ENCODE measurements around the gene SAMD4B.
"Not testable (repeated sequence)": the region's sequence is repeated elsewhere in the genome, so short reads cannot be mapped to it uniquely, and the experiment has no call there.

The SAMD4B gene

DNA sequence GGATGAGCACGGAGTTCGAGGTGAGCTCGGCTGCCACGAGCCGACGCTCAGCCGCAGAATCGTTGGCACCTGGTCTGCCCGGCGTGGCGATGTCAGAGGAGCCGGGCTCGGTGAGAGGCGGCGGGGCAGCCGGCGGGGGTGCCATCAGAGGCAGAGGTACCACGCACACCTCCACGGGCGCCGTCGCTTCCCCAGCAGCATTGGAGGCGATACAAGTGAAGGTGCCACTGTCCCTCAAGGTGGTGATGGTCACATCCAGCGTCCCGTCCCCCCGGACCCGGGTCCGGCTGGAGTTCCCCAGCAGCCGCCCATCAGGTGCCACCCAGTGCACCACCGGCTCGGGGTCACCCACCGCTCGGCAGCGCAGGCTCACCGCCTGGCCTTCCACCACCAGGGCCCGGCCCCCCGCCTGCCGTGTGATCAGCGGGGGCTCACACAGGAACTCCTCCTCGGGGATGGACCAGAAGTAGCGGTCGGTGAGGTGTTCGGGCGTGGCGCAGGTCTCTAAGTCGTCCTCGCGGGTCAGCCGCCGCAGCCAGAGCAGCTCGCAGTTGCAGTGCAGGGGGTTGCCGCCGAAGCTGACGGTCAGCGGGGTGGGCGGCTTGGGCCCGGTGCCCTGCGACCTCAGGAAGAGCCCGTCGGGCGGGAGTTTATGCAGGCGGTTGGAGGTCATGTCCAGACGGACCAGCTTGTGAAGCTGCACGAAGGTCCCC lies 28.0 kb upstream of the SAMD4B start:
- DNase-seq = no peak

DNA sequence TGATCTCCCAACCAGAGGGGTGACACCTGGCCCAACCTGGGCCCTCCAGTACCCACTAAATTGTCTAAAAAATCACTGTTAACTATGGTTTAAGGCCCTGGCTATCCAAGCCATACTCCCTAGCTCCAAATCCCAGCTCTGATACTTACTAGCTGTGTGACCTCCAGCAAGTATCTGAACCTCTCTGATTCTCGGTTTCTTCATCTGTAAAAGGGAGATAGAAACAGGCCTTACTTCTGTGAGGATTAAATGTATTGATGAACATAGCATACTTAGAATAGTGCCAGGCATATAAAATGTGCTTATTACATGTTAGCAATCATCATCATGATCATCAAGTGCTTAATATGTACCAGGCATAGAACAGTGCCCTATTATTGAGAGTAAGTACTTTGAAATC lies 26.3 kb upstream of the SAMD4B start:
- no peak for DNase-seq

DNA sequence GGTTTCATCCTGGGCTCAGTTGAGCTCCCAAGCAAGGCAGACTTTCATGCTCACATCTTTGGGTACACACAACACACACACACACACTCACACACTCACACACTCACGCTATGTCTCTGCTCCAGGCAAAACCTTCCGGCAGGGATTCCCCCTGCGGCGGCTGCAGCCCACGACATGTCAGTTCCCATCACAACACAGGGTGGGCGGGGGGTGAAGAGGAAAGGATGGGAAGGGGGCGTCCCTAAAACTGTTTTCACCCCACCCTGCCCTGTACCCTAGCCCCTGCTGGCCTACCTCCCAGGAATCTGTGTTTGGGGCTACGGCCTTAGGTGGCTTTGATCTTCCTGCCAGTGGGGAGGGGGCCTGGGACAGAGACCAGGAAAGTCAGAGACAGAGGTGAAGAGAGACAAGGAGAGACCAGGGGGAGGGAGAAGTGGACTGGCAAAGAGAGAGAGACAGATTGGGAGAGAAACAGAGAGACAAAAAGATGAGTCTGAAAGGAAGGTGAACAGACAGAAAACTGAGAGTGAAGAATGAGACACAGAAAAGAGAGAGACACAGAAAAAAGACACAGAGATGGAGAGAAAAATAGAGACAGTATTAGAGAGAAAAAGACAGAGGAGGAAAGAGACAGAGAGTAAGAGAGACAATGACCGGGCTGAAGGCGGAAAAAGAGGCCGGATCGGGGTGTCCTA lies 25.4 kb upstream of the SAMD4B start:
- no peak for DNase-seq

DNA sequence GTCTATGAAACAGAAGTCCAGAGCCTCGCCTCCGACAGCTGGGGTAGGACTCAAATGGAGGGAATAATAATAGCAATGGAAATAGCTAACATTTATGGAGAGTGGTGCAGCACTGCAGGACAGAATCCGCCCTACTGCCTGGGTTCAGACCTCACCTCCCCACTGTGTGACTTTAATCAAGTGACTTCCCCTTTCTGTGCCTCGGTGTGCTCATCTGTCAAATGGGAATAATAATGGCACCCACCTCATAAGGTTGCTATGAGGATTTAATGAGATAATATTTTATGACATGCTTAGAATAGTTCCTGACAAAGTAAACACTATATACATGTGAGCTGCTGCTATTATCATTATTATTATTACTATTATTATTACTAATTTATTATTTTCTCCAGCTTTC lies 24.7 kb upstream of the SAMD4B start:
- DNase-seq = no peak

DNA sequence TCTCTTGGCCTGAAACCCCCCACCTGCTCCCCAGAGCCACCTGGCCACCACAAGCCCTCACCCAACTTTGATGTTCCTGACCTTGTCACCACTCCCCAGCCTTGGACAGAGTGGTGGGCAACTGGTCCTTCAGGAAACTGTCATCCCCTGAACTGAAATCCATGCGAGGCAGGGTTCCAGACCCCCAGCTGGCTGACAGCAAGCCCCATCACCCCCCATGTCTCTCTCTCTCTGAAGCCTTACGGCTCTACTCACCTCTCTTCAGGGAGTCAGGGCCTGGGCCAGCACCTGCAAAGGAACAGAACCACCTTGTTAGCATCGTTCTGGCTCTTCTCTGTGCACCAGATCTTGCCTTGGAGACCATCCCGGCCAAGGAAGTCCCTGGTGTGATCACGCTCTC lies 24.1 kb upstream of the SAMD4B start:
- no peak for DNase-seq

DNA sequence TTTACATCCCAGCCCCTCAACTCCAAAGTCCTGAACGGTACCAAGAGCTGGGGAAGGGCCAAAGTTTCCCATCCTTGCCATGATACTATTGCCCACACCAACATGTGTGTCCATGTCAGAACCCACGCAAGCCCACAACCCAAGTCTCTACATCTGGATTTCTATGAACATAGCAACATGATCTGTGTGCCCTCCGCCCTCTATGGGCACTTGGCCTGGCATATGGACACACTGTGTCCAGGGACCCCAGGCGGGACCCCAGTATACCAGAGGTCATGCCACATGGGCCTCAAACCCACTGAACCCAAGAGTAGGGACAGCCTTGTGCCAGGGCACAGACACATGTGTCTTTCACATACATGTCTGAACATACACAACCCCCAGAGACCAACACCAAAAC lies 23.5 kb upstream of the SAMD4B start:
- no peak for DNase-seq

DNA sequence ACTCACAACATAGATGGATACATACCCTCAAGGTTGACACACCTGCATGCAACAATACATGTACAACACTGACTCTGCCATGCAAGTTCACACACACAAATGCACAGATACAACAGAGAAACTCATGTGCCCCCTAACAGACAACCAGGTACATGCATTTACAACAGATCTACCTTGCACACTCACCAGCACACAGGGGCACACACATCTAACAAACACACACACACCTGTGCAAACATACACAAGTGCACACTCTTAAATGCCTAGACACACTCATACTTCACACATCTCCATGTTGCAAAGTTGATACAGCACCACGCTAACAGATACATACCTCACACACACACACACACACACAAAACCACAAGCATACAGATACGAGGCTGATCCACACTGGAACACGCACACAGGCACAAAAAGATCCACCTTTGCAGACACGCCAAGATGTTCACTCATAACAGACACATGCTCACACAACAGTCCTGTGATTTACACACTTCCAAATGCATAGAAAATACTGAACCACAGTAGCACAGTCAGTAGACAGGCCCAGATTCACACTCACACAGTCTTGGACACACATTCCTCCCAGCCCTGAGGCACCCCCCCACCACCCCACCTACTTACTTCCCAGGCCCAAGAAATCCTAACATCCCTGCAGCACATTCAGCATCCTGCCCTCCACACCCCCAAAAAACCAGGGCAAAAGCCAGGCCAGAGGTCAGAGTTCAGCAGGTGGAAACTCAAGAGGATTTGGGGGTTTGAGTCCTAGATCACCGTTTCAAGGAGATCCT lies 22.9 kb upstream of the SAMD4B start:
- DNase-seq = no peak

DNA sequence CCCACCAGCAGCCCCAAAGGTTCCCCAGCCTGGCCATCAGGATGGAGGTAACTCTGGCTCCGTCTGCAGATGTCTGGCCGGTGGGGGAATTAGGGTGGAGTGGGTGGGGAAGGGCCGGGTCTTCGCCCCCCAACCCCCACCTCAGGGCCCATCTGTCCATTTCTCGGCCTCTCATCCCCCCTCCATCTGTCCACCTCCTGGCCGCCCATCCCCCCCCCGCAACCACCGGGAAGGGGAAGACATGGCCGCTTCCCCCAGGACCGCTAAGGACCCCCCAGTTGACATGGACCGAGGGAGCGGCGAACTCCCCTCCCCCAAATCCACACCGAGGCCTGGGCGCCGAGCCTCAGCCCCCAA lies 22.4 kb upstream of the SAMD4B start:
- no peak for DNase-seq

DNA sequence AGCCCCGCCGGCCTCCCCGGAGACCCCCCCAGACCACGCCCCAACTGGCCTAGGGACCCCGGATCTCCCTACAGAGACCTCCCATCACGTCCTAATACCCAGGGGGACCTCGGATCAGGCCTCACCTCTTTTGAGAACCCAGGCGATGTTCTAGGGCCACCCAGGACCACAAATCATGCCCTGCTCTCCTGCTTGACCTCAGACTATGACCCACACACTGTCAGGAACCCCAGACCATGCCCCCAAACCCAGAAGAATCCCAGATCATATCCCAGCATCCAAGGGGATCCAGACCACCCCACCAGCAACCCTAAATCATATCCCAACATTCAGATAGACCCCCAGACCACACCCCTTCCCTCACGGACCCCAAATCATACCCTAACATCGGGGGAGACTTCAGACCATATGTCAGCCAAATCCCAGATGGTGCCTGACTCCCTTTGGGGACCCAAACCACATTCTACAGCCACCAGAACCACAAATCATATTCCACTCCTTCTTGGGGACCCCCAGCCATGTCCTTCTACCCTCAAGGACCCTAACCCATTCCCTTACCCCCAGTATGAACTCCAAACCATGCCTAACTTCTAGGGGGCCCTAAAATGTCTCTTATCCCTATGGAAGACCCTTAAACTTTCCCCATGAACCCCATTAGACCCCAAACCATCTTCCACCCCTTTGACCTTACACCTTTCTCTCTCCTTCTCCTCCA lies 20.9 kb upstream of the SAMD4B start:
- DNase-seq = no peak

DNA sequence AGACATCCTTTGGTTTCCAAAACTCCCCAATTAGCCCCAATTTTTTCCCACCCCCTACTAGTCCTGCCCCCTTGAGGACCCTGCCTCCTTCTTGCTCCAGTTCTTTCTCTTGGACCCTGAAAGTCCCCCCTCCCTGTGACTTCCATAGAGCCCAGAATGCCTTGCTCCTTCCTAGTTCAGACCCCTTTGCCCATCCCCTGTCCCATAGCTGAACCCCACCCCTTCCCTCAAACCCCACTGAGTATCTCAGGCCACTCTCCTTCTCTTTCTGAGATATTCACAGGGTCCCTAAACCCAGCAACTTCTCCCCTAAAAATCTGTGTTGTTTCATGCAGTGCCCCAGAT lies 20.4 kb upstream of the SAMD4B start:
- DNase-seq = no peak

DNA sequence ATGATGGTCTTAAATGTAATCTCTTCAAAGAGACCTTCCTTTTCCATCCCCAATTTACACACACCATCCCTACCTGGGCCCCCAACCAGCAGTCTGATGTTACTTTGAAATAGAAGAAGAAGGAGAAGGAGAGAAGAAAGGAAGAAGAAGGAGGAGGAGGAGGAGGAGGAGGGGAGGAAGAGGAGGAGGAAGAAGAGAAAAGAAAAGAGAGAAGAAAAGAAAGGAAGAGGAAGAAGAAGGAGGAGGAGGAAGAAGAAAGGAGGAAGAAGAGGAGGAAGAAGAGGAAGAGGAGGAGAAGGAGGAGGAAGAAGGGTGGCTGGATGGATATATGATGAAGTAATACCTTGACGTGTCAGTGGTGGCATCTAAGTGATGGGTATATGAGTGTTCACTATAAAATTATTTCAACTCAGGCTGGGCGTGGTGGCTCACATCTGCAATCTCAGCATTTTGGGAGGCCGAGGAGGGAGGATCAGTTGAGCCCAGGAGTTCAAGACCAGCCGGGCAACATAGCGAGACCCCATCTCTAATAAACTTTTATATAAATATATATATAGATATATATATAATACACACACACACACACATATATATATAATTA lies 17.9 kb upstream of the SAMD4B start:
- DNase-seq = no peak

DNA sequence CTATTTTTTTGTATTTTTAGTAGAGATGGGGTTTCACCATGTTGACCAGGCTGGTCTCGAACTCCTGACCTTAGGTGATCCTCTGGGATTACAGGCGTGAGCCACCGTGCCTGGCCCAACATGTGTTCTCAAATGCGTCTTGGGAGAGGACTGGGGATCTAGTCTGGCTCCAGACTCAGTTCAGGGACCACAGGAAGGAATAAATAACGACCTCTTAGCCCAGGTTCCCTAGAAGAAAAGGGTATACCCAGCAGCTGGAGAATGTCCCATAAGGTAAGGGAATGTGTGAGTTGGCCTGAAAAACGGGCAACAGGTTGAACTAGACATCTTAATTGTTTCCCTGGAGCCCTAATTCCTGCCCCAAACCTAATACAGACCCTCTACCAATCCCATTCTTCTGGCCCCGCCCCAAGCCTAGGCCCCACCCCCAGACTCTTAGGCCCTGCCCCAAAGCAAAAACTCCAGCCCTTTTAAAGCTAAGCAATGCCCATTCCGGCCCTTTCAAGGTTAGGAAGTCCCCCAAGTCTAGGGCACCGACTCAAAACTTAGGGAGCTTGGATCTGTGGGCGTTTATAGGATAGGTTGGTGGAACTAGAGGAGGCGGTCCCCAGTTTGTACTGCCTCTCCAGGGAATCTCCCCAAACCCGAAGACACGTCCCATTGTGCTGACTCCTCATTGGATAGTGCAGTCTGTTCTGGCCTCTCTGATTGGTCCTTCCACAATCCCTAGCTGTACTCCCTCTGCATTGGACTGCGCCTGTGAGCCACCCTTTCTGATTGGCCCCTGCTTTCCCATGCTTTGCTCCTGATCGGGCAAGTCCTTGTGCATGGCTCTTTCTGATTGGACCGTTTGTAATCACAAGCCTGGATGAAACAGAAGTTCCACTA lies 16.2 kb upstream of the SAMD4B start:
- DNase-seq = no peak

DNA sequence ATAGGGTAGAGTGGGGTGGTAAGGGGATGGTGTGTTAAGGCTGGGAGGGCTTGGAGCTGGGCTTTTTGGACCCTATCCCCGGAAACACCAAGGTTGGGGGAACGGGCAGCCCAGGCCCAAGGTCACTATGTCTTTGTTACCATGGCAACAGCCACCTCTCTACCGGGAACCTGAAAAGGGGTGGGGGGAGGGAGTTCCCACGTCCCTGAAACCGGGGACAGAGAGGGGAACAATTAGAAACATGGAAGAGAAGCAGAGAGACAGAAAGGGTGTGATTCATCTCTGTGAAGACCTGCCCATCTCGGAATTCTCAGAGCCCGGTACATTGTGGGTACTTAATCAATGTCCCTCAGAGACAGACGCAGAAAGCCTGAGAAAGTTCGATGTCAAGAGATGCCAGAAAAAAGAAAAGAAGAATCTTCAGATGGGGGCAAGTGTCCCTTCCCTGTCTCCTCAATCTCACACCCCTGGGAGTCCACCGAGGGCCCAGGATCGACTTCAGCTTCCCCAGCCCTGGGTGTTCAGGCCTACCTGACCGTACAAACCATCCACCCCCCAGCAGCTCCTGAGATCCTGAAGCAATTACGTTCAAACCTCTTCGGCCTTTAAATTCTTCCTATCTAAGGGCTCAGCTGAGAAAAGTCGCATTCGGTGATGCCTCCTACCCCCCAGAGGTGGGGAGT lies 14.7 kb upstream of the SAMD4B start:
- DNase-seq = no peak

DNA sequence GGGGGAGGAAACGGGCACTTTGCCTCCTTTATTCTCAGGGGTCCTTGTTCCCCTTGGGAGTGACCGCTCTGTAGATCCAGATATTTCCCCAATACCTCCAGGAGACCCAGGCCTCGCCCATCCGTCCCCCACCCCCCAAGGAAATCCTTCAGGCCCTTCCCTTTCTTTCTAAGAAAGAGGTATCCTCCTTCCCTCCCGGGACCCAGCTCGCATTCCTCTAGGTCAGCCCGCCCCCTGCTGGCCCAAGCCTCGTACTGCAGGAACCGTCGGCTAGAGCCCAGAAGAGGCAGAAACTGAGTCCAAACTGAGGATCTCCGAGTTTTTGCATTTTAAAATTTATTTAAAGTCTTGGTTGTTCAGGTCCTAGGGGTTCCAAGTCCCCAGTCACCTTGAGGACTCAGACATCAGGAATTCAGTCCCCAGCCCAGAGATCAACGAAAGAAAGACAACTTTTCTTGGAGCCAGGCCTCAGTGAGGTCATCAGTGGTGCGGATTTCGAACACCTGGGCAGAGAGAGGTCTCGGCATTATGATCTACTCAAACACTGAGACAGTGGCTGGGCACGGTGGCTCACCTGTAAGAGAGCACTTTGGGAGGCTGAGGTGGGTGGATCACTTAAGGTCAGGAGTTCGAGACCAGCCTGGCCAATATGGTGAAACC lies 14.0 kb upstream of the SAMD4B start:
- DNase-seq = peak; percentile 55

DNA sequence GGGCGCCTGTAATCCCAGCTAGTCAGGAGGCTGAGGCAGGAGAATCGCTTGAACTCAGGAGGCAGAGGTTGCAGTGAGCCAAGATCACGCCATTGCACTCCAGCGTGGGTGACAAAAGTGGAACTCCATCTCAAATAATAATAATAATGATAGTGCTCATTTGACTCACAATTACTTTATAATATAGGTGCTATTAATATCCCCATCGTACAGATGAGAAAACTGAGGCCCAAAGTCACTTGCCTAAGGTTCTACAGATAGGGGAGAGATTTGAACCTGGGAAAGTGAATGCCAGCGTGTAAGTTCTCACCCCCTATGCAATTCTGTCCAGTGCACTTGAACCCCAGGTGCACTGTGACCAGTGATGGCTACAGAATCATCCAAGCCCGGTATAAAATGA lies 12.3 kb upstream of the SAMD4B start:
- DNase-seq = no peak

DNA sequence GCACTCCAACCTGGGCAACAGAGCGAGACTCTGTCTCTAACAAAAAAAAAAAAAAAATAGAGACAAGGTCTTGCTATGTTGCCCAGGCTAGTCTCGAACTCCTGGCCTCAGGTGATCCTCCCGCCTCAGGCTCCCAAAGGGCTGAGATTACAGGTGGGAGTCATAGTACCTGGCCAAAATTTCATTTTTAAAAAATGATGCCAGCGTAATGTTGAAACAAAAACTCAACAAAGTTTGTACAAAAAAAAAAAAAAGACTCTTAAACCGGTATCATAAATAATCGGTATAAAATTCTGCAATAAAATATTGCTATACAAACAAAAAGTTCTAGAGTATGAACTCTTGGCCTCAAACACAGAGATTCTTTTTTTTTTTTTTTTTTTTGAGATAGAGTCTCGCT lies 9.9 kb upstream of the SAMD4B start:
- DNase-seq = no peak

DNA sequence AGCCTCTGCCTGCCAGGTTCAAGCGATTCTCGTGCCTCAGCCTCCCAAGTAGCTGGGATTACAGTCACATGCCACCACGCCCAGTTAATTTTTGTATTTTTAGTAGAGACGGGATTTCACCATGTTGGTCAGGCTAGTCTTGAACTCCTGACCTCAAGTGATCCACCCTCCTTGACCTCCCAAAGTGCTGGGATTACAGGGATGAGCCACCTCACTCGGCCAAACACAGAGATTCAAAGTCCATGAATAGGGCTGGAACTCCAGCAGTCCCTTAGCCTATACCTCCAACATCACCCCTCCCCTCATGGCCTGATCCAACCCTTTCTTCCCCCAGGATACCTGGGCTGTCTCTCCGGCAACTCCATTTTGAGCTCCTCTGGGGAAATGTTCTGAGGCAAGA lies 9.5 kb upstream of the SAMD4B start:
- not testable (repeated sequence) for DNase-seq

DNA sequence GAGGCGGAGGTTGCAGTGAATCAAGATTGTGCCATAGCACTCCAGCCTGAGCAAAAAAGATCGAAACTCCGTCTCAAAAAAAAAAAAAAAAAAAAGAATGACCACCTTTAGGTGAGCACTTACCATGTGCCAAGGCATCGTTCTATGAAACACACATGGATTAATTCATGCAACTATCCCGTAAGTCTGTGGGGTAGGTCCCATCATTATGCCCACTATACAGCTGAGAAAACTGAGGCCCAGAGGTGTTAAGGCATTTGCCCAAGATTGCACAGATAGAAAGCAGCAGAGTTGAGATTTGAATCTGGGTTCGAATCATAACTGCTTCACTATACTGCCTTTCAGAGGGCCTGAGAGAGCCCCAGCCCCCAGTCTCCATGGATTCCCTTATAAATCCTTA lies 8.7 kb upstream of the SAMD4B start:
- no peak for DNase-seq

DNA sequence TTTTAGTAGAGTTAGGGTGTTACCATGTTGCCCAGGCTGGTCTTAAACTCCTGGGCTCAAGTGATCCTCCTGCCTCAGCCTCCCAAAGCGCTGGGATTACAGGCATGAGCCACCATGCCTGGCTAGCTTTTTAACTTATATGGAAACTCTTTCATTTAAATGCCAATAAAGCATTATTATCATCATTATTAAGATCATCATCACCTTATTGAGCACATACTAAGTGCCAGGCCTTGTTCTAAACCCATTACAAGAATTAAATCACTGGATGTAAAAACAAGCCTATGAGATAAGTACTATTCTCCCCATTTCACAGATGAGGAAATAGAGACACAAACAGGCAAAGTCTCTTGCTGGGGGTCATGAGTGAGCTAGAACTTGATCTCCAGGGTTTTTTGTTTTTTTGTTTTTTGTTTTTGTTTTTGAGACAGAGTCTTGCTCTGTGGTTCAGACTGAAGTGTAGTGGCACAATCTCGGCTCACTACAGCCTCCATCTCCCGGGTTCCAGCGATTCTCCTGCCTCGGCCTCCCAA lies 7.7 kb upstream of the SAMD4B start:
- no peak for DNase-seq

DNA sequence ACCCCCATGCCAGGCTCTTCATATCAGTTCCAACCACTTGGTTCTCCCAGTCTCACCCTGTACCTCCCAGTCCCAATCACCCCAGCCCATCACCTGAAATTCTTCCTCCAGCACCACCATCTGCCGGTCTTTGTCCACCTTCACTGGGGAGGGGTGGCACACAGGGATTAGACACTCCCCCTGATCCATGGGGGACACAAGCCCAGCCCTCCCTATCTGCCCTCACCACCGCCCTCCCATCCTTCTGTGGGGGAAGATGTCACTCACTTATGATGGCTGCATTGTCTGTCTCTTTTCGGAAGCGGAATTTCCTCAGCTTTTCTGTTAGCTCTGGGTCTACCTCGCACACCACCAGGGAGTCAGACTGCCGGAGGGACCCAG lies 7.1 kb upstream of the SAMD4B start:
- DNase-seq = no peak

DNA sequence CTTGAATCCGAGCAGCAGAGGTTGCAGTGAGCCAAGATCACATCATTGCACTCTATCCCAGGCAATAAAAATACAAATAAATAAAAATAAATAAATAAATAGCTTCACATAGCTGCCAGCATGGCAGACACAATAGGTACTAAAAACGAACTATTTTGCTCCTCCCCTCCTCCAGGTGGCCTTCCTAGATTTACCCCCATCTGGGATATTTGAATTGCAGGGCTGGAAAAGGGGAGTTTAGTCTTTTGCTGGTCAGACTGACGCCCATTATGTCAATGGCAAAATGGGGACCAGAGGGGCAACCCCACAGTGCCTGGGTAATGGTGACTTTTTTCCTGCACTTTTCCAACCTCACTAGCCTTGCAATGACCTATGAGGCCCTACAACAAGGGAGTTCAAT lies 5.7 kb upstream of the SAMD4B start:
- DNase-seq = no peak

All from amniotic stem cell (primary cell).